ENCODE results near the gene NOTCH3. TPM values are rescaled to one million over a fixed set of nuclear protein-coding genes. Genes with fewer than 3 reads are reported as not detected.

NOTCH3 gene
- total RNA-seq, 1 donor from 2014 or later: not detected

GRCh38 chr19:15126131-15126910 is 74.5 kb downstream of the NOTCH3 start:
- Mint-ChIP-seq H3K27ac (no peak overlapping the region), H3K4me1 (ENCODE audit: low read depth) (peaks cover 26% of the 10 kb centered on the region), H3K27me3 (ENCODE audit: low read depth) (no peaks in the 10 kb centered on the region), H3K4me3 (ENCODE audit: low read depth) (no peak overlapping the region), H3K36me3 (ENCODE audit: low read depth) (peaks cover 12% of the 10 kb centered on the region), H3K9me3 (no peaks in the 10 kb centered on the region)
- intact Hi-C loops (cut with micrococcal nuclease): loop anchor here (5.0 kb wide), 1 partner anchor 291 kb away; the partner anchor contains the start of gene AKAP8L
- no peak for DNase-seq (ENCODE audit: low spot score)

DNA sequence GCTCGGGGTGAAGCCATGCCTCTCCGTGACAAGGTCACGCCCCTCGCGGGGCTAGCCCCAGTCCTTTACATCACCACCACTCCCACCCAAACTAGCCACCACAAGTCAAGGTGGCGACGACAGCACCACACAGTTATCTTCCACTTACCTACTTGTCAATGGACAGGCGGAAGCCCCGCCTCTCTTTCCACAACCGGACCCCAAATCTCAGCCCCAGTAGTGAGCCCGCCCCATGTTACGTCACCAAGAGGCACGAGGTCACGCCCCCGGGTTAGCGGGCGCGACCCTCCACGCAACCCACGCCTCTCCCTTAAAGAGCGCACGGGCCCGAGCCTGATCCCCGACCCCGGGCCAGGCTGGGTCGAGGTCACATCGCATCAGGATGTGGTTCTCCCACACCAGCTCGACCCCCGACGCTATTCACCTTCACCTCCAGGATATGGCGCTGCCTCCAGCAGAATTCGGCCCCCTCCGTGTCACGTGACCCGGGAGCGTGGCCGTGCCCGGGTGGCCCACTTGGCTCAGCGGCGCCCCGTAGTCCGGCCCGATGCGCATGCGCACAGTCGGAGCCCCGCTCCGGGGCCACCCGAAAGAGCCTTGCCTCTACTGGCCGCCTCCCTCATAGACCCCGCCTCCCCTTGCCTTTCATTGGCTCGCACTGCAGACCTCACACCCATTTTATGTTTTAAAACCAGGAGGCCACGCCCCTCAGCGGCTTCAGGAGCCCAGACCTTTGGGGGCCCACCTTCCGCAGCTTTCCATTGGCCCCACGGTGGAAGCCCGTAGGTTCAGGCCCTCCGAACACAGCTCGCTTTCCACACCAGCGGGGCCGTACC is 75.3 kb downstream of the NOTCH3 start:
- H3K36me3 Mint-ChIP-seq (ENCODE audit: low read depth): peaks cover 20% of the 10 kb centered on the region
- DNase-seq (ENCODE audit: low spot score): peak; percentile 97
- H3K4me1 Mint-ChIP-seq (ENCODE audit: low read depth): peaks cover 26% of the 10 kb centered on the region
- peak overlapping the region; percentile 99 for H3K27ac Mint-ChIP-seq
- no peaks in the 10 kb centered on the region for H3K27me3 Mint-ChIP-seq (ENCODE audit: low read depth)
- H3K9me3 Mint-ChIP-seq: no peaks in the 10 kb centered on the region
- intact Hi-C loops (cut with micrococcal nuclease): loop anchor here (2.0 to 5.0 kb wide), 2 partner anchors 19 to 292 kb away; partner anchors contain the start of genes AKAP8L and SYDE1
- peak overlapping the region; percentile 99 for H3K4me3 Mint-ChIP-seq (ENCODE audit: low read depth)

DNA sequence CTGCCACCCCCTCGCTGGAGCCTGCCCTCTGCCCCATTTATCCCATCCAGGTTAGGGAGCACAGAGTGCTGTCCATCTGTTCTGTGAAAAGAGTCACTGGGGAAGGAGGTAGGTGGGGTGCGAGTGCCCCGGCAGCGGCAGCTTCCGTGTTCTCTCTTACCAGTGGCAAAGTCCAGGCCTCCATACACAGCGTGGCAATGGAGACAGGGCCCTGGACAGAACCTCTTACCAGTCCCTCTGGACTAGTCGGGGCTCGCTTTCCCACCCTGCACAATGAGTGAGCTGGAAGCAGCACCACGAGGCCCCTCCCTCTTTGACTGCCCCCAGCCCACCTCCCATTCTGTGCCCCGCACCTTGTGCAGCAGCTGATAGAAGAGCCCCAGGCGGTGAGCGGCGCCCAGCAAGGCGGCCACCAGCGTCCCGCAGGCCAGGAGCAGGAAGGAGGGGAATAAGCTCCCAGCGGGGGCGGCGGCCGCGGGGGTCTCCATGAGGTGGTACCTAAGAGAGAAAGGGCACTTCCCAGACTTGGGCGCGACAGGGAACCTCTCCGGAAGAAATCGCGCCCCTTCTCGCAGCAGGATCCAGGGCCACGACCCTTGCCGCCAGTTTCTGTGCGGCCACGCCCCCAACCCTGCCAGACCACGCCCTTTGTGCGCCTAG is 76.1 kb downstream of the NOTCH3 start:
- Mint-ChIP-seq H3K4me3 (ENCODE audit: low read depth) (peak overlapping the region; percentile 99), H3K27ac (peak overlapping the region; percentile 99), H3K27me3 (ENCODE audit: low read depth) (no peaks in the 10 kb centered on the region), H3K36me3 (ENCODE audit: low read depth) (peaks cover 28% of the 10 kb centered on the region), H3K9me3 (no peaks in the 10 kb centered on the region), H3K4me1 (ENCODE audit: low read depth) (peaks cover 19% of the 10 kb centered on the region)
- intact Hi-C loops (cut with micrococcal nuclease): loop anchor here (2.0 to 5.0 kb wide), 2 partner anchors 18 to 293 kb away; partner anchors contain the start of genes AKAP8L and SYDE1
- no peak for DNase-seq (ENCODE audit: low spot score)

- Mint-ChIP-seq H3K27me3 (ENCODE audit: low read depth) (no peaks in the 10 kb centered on the region), H3K9me3 (peaks cover 2% of the 10 kb centered on the region), H3K4me3 (ENCODE audit: low read depth) (peak overlapping the region; percentile 99), H3K36me3 (ENCODE audit: low read depth) (peaks cover 36% of the 10 kb centered on the region), H3K27ac (peak overlapping the region; percentile 99), H3K4me1 (ENCODE audit: low read depth) (peaks cover 15% of the 10 kb centered on the region)
- no peak for DNase-seq (ENCODE audit: low spot score)
- intact Hi-C loops (cut with micrococcal nuclease): loop anchor here (2.0 kb wide), 1 partner anchor 17 kb away; the partner anchor contains the start of gene SYDE1
Observed at GRCh38 chr19:15123900-15124299, 76.9 kb downstream of the NOTCH3 start.

DNA sequence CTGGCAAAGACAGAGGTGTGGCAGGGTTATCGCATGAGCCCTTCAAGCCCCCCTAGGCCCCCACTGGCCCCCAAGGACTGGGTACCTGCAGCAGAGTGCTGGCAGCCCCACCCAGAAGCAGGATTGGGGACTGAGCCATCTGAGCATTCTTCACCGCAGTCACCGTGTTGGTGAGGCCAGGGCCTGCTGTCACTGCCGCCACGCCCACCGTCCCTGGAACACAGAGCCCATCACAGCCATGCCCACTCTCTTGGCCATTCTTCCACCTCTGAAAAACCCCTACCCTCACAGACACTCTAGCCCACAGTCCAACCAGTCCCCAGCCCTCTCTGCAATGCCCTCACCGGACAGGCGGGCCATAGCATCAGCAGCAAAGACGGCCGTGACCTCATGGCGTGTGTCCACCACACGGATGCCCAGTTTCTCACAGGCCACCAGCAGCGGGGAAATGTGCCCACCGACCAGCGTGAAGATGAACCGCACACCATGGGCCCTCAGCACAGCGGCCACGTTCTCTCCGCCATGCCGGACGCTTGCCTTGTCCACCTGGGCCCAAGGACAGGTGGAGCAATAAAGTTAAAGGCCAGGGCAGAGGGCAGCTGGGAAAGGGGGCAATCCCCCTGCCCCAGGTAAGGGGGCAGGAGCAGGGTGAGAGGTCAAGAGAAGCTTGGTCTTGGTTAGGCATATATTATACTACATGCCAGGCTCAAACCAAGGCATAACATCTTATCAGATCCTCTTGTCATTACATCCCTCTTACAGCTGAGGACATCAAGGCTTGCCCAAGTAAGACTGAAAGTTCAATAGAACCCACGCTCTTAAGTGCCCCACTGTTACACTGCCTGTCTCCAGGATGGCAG is 77.5 kb downstream of the NOTCH3 start:
- peak overlapping the region; percentile 99 for H3K4me3 Mint-ChIP-seq (ENCODE audit: low read depth)
- peaks cover 13% of the 10 kb centered on the region for H3K4me1 Mint-ChIP-seq (ENCODE audit: low read depth)
- H3K27ac Mint-ChIP-seq: no peak overlapping the region
- intact Hi-C loops (cut with micrococcal nuclease): no loop called here
- peaks cover 42% of the 10 kb centered on the region for H3K36me3 Mint-ChIP-seq (ENCODE audit: low read depth)
- no peak for DNase-seq (ENCODE audit: low spot score)
- no peaks in the 10 kb centered on the region for H3K27me3 Mint-ChIP-seq (ENCODE audit: low read depth)
- peaks cover 4% of the 10 kb centered on the region for H3K9me3 Mint-ChIP-seq

- Mint-ChIP-seq H3K27ac (no peak overlapping the region), H3K4me1 (ENCODE audit: low read depth) (peaks cover 9% of the 10 kb centered on the region), H3K36me3 (ENCODE audit: low read depth) (peaks cover 50% of the 10 kb centered on the region), H3K27me3 (ENCODE audit: low read depth) (no peaks in the 10 kb centered on the region), H3K9me3 (peaks cover 4% of the 10 kb centered on the region), H3K4me3 (ENCODE audit: low read depth) (peak overlapping the region; percentile 39)
- intact Hi-C loops (cut with micrococcal nuclease): no loop called here
- DNase-seq (ENCODE audit: low spot score): no peak
Observed at GRCh38 chr19:15122331-15123030, 78.3 kb downstream of the NOTCH3 start.

DNA sequence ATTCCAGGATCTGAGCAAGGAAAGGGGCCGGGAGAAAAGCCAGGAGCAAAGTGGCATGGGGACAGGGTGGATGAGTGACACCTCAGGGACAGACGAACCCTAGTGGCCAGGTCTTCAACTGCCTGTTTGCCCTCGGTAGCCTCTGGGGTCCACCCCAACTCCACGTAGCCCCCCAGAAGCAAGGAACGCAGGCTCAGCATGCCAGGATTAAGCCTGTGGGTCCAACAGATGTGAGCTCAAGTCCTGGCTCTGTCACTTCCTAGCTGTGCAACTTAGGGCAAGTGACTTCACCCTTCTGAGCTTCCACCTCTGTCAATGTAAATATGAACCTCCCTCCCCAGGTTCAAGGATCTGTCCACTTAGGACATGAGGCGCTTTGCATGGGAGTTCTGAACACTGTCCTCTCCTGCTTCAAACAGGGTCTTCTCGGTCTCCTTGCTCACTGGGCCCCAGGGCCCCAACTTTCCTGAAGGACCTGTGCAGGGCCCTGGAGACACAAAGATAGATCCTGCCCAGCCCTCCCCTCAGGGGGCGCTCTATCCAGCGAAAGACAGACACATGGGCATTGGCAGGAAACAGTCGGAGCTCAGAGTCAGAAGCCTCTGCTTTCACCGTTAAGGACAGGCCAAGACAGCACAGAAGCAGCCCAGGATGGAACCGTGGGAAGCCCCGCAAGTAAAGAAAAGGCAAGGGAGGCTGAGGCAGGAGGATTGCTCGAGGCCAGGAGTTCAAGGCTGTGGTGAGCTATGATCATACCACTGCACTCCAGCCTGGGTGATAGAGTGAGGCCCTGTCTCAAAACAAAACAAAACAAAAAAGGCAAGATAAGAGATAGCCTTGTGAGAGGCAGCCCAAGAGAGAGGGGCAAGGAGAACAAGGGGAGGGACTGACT is 80.4 kb downstream of the NOTCH3 start:
- peaks cover 61% of the 10 kb centered on the region for H3K36me3 Mint-ChIP-seq (ENCODE audit: low read depth)
- H3K4me3 Mint-ChIP-seq (ENCODE audit: low read depth): no peak overlapping the region
- peaks cover 4% of the 10 kb centered on the region for H3K9me3 Mint-ChIP-seq
- no peaks in the 10 kb centered on the region for H3K27me3 Mint-ChIP-seq (ENCODE audit: low read depth)
- intact Hi-C loops (cut with micrococcal nuclease): no loop called here
- DNase-seq (ENCODE audit: low spot score): no peak
- H3K4me1 Mint-ChIP-seq (ENCODE audit: low read depth): peaks cover 8% of the 10 kb centered on the region
- H3K27ac Mint-ChIP-seq: no peak overlapping the region

DNA sequence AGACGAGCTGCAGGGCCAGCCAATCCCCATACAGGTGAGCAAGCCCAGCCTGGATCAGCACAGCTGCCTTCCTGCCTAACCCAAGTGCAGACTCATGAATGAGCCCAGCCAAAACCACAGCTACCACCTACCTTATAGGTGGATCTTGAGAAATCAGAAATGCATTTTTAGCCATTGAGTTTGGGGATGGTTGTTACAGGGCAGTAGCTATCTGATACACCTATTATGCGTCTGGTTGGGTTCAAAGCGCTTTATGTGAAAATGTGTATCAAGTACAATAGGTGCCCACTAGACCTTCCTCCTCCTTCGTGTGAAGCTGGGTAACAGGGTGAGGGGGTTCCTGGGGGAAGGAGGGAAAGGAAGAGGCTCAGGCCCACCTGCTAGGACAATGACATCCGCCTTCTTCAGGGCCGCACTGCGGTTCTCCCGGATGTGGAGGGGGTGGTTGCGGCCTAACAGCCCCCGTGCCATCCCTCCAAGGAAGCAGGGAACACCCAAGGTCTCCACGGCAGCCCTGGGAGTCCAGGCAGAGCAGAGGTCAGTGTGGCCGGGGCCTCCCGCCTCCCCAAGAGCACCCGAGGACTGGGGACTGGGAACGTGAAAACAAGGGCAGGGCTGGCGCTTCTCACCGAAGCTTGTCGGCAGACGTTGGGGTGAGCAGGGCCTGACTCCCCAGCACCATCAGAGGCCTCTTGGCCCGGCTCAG is 81.9 kb downstream of the NOTCH3 start:
- H3K36me3 Mint-ChIP-seq (ENCODE audit: low read depth): peaks cover 66% of the 10 kb centered on the region
- H3K27ac Mint-ChIP-seq: no peak overlapping the region
- intact Hi-C loops (cut with micrococcal nuclease): no loop called here
- H3K27me3 Mint-ChIP-seq (ENCODE audit: low read depth): no peaks in the 10 kb centered on the region
- H3K9me3 Mint-ChIP-seq: peaks cover 4% of the 10 kb centered on the region
- DNase-seq (ENCODE audit: low spot score): no peak
- H3K4me1 Mint-ChIP-seq (ENCODE audit: low read depth): peaks cover 2% of the 10 kb centered on the region
- H3K4me3 Mint-ChIP-seq (ENCODE audit: low read depth): no peak overlapping the region

DNA sequence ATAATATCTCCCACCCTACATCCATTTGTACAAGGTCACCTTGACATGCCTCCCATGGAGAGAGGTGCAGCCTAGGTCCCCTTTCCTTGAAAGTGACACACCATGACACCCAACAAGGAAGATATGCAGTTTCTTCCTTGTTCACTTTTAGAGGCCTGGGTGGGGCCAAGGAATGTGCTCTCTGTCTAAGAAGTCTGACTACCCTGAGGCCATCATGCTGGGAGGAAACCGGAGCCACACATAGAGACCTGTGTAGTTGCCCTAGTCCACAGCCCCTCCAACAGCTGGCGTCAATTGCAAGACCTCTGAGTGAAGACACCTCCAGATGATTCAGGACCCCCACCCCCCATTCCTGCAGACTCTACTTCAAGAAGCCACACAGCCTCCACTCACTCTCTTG is 82.5 kb downstream of the NOTCH3 start:
- Mint-ChIP-seq H3K4me3 (ENCODE audit: low read depth) (no peak overlapping the region), H3K4me1 (ENCODE audit: low read depth) (no peaks in the 10 kb centered on the region), H3K36me3 (ENCODE audit: low read depth) (peaks cover 65% of the 10 kb centered on the region), H3K27ac (no peak overlapping the region), H3K27me3 (ENCODE audit: low read depth) (no peaks in the 10 kb centered on the region), H3K9me3 (peaks cover 4% of the 10 kb centered on the region)
- no peak for DNase-seq (ENCODE audit: low spot score)
- intact Hi-C loops (cut with micrococcal nuclease): no loop called here

- no peak for DNase-seq (ENCODE audit: low spot score)
- intact Hi-C loops (cut with micrococcal nuclease): no loop called here
- H3K4me3 Mint-ChIP-seq (ENCODE audit: low read depth): no peak overlapping the region
- H3K9me3 Mint-ChIP-seq: peaks cover 4% of the 10 kb centered on the region
- H3K36me3 Mint-ChIP-seq (ENCODE audit: low read depth): peaks cover 58% of the 10 kb centered on the region
- H3K27me3 Mint-ChIP-seq (ENCODE audit: low read depth): no peaks in the 10 kb centered on the region
- no peaks in the 10 kb centered on the region for H3K4me1 Mint-ChIP-seq (ENCODE audit: low read depth)
- H3K27ac Mint-ChIP-seq: no peak overlapping the region
Observed at GRCh38 chr19:15116856-15117255, 83.9 kb downstream of the NOTCH3 start.

All from activated T-helper 2 cell treated with anti-CD3 and anti-CD28 coated beads, Interferon-gamma antibody, Interleukin-2, Interleukin-4, amounts not matched to agents 10 μg/mL and 5 μg/mL and 100 μg/mL, durations not matched to agents 14 hours and 24 hours and 36 hours (primary cell).